Uterus (tissue), 4 donors: ENCODE data around the gene CNST. TPM values are rescaled to one million over a fixed set of nuclear protein-coding genes. Genes with fewer than 3 reads are reported as not detected.

ENCODE experiments used
- DNase-seq, 2 donors: peaks; one replicate each; pipeline ENCODE4 v3.0.0-alpha.2; 2019 to 2020
- H3K27ac ChIP-seq, 2 donors: fragments of 200-600 bp; sonication (generic); 1 replicate in 1 of 2; 2 replicates in 1 of 2; pipeline ENCODE4 v1.5.1; 2016 to 2018
- H3K27me3 ChIP-seq, 2 donors: fragments of 200-600 bp; sonication (generic); one replicate each; pipeline ENCODE4 v1.5.1; 2018 to 2019; ENCODE audit warnings: control low read depth in 1 of 2
- H3K36me3 ChIP-seq, 2 donors: fragments of 200-600 bp; sonication (generic); one replicate each; pipeline ENCODE4 v1.5.1; 2019; ENCODE audit warnings: control low read depth in 1 of 2
- H3K4me1 ChIP-seq, 2 donors: fragments of 200-600 bp; sonication (generic); one replicate each; pipeline ENCODE4 v1.5.1; 2018 to 2019; ENCODE audit warnings: control low read depth in 1 of 2
- H3K4me3 ChIP-seq, 2 donors: fragments of 200-600 bp; sonication (generic); 1 replicate in 1 of 2; 2 replicates in 1 of 2; pipeline ENCODE4 v1.5.1; 2018 to 2019; ENCODE audit warnings: mild to moderate bottlenecking in 1 of 2
- H3K9me3 ChIP-seq, 2 donors: fragments of 200-600 bp; sonication (generic); one replicate each; pipeline ENCODE4 v1.5.1; 2019; ENCODE audit warnings: control low read depth in 1 of 2
- POLR2A ChIP-seq, 2 donors: fragments of 450-650 bp; IDR thresholded peaks; one replicate each; pipeline ENCODE4 v1.6.1; 2016; ENCODE audit warnings: antibody characterized with exemption in 2 of 2, mild to moderate bottlenecking in 1 of 2, moderate library complexity in 1 of 2
- intact Hi-C: fragments of 100-400 bp; cut with DNase I; formaldehyde crosslinking; loops from one replicate; pipeline ENCODE4 v1.15.1; 2023; ENCODE audit warnings: low total_unique reads
- total RNA-seq, 4 donors: library from RNA; depleted of rRNA in 3 of 4; stranded (reverse); fragments of >200 nt in 3 of 4; gene quantifications; one replicate each; pipeline versions ENCODE4 v1.1.0 to v1.2.4, GENCODE V29; 2014 to 2023
- TF ChIP-seq, protein P1 (sequence below), 4 experiments: fragments of 200-600 bp in 2 of 4; fragments of 450-650 bp in 2 of 4; sonication (generic) in 2 of 4; IDR thresholded peaks; one replicate each; pipeline ENCODE4 v1.5.1; 2016 to 2019; ENCODE audit warnings: antibody characterized with exemption in 4 of 4, mild to moderate bottlenecking in 2 of 4, moderate library complexity in 1 of 4
- donor health status: DM: yes; HTN: yes; CAD: no.

Gene CNST, protein sequence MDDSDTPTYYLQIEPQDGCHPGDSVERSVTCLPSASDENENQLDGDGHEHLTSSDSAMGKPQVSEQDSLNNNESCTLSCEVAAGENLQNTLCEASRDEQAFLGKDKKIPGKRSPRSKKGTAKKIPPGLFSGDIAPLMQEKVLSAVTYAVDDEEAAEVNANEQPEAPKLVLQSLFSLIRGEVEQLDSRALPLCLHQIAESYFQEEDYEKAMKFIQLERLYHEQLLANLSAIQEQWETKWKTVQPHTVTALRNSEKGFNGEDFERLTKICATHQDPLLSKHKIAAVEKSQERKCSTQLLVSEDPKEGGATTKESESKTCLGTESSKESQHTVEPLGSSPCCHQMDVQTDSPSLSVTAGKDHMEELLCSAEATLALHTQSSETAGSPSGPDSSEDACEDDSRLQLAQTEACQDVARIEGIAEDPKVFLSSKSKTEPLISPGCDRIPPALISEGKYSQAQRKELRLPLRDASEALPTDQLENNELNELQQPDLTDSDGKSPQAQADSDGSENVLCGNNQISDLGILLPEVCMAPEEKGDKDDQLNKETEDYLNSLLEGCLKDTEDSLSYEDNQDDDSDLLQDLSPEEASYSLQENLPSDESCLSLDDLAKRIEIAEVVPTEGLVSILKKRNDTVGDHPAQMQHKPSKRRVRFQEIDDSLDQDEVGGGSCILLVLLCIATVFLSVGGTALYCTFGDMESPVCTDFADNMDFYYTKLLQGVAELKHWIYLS
- total RNA-seq: 10 to 100 TPM; 19.7 to 31.0 (median 29.2) TPM

DNA sequence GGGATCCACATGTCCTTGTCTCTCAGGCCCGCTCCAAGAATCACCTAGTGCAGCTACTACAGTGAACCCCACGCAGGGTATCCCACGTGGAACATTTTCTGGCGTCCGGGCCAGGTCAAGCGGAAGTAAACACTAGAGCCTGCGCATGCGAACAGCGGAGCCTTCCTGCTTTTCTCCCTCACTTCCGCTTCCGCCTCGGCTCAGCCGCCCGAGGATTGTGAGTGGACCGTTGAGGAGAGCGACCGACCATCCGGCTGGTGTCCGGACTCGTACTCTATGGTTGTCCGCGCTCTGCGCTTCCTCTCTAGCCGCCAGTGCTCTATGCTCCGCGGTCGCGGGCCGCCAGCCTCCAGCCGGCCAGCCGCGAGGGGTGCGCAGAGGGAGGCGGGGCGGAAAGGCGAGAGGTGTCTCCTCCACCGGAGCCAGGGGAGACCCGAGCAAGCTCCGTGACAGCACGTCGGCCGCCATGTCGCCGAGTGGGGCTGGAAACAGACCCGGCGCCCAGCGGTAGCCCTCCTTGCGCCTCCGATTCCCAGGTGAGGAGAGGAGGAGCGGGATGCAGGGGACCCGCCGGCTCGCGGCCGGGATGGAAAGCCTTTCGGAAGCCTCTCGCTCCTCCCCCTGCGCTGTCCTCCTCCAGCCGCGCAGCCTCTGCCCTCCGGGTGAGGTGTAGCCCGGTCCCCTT lies at the start of gene CNST, which contains the start of gene TFB2M:
TSS of gene CNST (plus strand) at position 329 of the 685 bp plus-strand sequence. CDS start 25,107 bp downstream, outside the sequence.
TSS of gene TFB2M (minus strand) at position 134 of the 685 bp plus-strand sequence. CDS start at position 11, 123 bp downstream.
- peaks cover 0 to 13% of the 10 kb centered on the region in 2 donors for H3K4me1 ChIP-seq
- H3K9me3 ChIP-seq: no peaks in the 10 kb centered on the region
- H3K36me3 ChIP-seq: no peaks in the 10 kb centered on the region
- TF ChIP-seq, protein P1, sequence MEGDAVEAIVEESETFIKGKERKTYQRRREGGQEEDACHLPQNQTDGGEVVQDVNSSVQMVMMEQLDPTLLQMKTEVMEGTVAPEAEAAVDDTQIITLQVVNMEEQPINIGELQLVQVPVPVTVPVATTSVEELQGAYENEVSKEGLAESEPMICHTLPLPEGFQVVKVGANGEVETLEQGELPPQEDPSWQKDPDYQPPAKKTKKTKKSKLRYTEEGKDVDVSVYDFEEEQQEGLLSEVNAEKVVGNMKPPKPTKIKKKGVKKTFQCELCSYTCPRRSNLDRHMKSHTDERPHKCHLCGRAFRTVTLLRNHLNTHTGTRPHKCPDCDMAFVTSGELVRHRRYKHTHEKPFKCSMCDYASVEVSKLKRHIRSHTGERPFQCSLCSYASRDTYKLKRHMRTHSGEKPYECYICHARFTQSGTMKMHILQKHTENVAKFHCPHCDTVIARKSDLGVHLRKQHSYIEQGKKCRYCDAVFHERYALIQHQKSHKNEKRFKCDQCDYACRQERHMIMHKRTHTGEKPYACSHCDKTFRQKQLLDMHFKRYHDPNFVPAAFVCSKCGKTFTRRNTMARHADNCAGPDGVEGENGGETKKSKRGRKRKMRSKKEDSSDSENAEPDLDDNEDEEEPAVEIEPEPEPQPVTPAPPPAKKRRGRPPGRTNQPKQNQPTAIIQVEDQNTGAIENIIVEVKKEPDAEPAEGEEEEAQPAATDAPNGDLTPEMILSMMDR (IDR thresholded peaks at IDR 0.05): peak in 2 of 4 experiments; percentile 19 to 25
- peak; percentile 91 to 94 for TF ChIP-seq POLR2A (IDR thresholded peaks at IDR 0.05)
- H3K27me3 ChIP-seq: no peaks in the 10 kb centered on the region
- peak; percentile 96 to 98 for DNase-seq
- intact Hi-C loops: loop anchor here (10.0 kb wide), 1 partner anchor 129 kb away; no protein-coding TSS in a partner anchor
- peak within 1 kb of the TSS; percentile 66 to 75 for H3K4me3 ChIP-seq
- peak within 1 kb of the TSS; percentile 91 to 92 for H3K27ac ChIP-seq

- intact Hi-C loops: no loop called here
Observed at GRCh38 chr1:246517391-246517790, 48.9 kb upstream of the CNST start.

GRCh38 chr1:246518456-246519205 lies 47.6 kb upstream of the CNST start:
- Histone ChIP-seq H3K4me3 (no peak overlapping the region), H3K4me1 (no peaks in the 10 kb centered on the region), H3K27ac (no peak overlapping the region), H3K36me3 (no peaks in the 10 kb centered on the region), H3K9me3 (peaks cover 0 to 7% of the 10 kb centered on the region in 2 donors), H3K27me3 (no peaks in the 10 kb centered on the region)
- TF ChIP-seq POLR2A (IDR thresholded peaks at IDR 0.05): no peak
- TF ChIP-seq, protein P1 (IDR thresholded peaks at IDR 0.05): no peak
- DNase-seq: no peak
- intact Hi-C loops: no loop called here

More at GRCh38 chr1:246517391-246517790, 48.9 kb upstream of the CNST start:
- no peaks in the 10 kb centered on the region for H3K36me3 ChIP-seq
- H3K27ac ChIP-seq: no peak overlapping the region
- peaks cover 0 to 7% of the 10 kb centered on the region in 2 donors for H3K9me3 ChIP-seq
- no peaks in the 10 kb centered on the region for H3K27me3 ChIP-seq
- DNase-seq: no peak
- no peak overlapping the region for H3K4me3 ChIP-seq
- H3K4me1 ChIP-seq: no peaks in the 10 kb centered on the region
- TF ChIP-seq, protein P1 (IDR thresholded peaks at IDR 0.05): no peak
- TF ChIP-seq POLR2A (IDR thresholded peaks at IDR 0.05): no peak

GRCh38 chr1:246519514-246519913 lies 46.7 kb upstream of the CNST start:
- TF ChIP-seq POLR2A (IDR thresholded peaks at IDR 0.05): no peak
- TF ChIP-seq, protein P1 (IDR thresholded peaks at IDR 0.05): no peak
- Histone ChIP-seq H3K9me3 (peaks cover 0 to 3% of the 10 kb centered on the region in 2 donors), H3K4me3 (no peak overlapping the region), H3K27ac (no peak overlapping the region), H3K36me3 (no peaks in the 10 kb centered on the region), H3K4me1 (no peaks in the 10 kb centered on the region), H3K27me3 (no peaks in the 10 kb centered on the region)
- intact Hi-C loops: no loop called here
- DNase-seq: no peak
